Activated T-helper 1 cell treated with anti-CD3 and anti-CD28 coated beads, Interleukin-12 subunit alpha, Interleukin-12 subunit beta, Interleukin-2, Interleukin-4 antibody, amounts not matched to agents 30 ng/mL and 10 ng/mL and 1 ng/mL, durations not matched to agents 14 hours and 24 hours and 36 hours (primary cell): ENCODE measurements around the gene NAP1L5. TPM values are rescaled to one million over a fixed set of nuclear protein-coding genes. Genes with fewer than 3 reads are reported as not detected.
A peak's percentile ranks its signal among the peaks of the same experiment; 100 is the strongest.

Source experiments
- DNase-seq: peaks from one replicate; pipeline ENCODE4 v3.0.0; 2021; ENCODE audit warnings: low spot score
- H3K27ac Mint-ChIP-seq: one replicate; pipeline ENCODE4 v1.8.0; 2021; ENCODE audit warnings: mild to moderate bottlenecking, mixed read lengths
- H3K27me3 Mint-ChIP-seq: one replicate; pipeline ENCODE4 v1.8.0; 2022; ENCODE audit warnings: mild to moderate bottlenecking, moderate library complexity, mixed read lengths; ENCODE audit not compliant: insufficient read depth
- H3K36me3 Mint-ChIP-seq: one replicate; pipeline ENCODE4 v1.8.0; 2021; ENCODE audit warnings: low read depth, mixed read lengths
- H3K4me1 Mint-ChIP-seq: one replicate; pipeline ENCODE4 v1.8.0; 2021; ENCODE audit warnings: low read depth, mixed read lengths
- H3K4me3 Mint-ChIP-seq: one replicate; pipeline ENCODE4 v1.8.0; 2021; ENCODE audit warnings: mild to moderate bottlenecking, moderate library complexity, mixed read lengths
- H3K9me3 Mint-ChIP-seq: one replicate; pipeline ENCODE4 v1.8.0; 2021; ENCODE audit warnings: mixed read lengths
- intact Hi-C: fragments of 100-400 bp; cut with micrococcal nuclease; formaldehyde crosslinking; loops from one replicate; pipeline ENCODE4 v1.15.1; 2024
- total RNA-seq: library from RNA; stranded (reverse); gene quantifications from 2 replicates; pipeline ENCODE4 v1.2.3, GENCODE V29; 2022

The NAP1L5 gene, protein sequence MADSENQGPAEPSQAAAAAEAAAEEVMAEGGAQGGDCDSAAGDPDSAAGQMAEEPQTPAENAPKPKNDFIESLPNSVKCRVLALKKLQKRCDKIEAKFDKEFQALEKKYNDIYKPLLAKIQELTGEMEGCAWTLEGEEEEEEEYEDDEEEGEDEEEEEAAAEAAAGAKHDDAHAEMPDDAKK
- total RNA-seq: 5.5 and 6.1 TPM in 2 replicates

DNA sequence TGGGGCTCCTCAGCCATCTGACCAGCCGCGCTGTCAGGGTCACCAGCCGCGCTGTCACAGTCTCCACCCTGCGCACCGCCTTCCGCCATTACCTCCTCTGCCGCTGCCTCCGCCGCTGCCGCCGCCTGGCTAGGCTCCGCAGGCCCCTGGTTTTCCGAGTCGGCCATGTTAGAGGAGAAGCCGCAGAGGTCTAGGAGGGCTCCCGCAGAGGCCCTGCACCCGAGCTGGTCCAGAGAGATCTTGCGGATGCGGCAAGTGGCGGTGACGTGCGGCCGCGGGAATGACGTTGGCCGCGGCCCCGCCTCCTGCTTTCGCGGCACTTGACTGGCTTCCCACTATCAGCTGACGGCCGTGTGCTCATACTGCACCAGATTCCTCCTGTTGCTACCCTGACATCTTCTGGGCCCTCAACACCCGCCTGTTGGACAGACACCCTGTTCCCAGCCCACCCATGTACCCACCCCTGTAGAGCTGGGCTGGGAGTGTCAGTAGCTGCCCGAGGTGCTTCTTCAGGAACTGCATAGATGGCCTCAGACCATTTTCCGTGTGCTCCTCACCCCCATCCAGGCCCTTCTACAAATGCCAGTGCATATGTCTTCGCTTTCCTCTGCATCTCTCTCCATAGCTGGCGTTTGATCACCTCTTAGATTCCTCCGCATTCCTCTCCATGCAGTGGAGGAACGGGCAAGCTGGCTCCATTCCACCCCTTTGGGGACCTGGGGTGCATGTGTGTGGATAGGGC is at the start of gene NAP1L5:
NAP1L5 (minus strand) TSS at position 242 of the 742 bp plus-strand sequence; CDS start at position 167, 75 bp downstream.
- Mint-ChIP-seq H3K4me3 (peak within 1 kb of the TSS; percentile 88), H3K4me1 (no peaks in the 10 kb centered on the region), H3K36me3 (peaks cover 6% of the 10 kb centered on the region), H3K27me3 (peaks cover 2% of the 10 kb centered on the region), H3K9me3 (no peaks in the 10 kb centered on the region), H3K27ac (peak within 1 kb of the TSS; percentile 83)
- DNase-seq: peak; percentile 61
- intact Hi-C loops: loop anchor here (1.0 to 5.0 kb wide), 5 partner anchors 95 to 414 kb away; partner anchors contain the start of gene TIGD2

DNA sequence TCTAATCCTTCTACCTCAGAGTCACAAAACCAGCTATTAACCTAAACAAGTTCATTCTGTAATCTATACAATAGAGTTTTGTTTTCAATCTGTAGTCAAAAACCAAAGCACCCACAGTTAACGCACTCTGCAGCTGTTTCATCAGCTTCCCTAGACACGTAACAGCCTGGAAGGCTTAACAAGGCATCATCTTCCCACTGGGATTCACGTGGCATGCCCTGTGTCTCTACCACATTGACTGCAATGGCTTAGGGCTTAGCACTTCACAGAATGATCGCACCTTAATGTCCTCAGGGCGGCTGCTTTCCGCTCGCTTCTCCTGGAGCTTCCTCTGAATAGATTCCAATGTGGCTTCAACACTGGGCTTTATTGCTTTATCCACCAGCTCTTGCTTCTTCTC is 49.7 kb upstream of the NAP1L5 start:
- no peak overlapping the region for H3K4me3 Mint-ChIP-seq
- peaks cover 2% of the 10 kb centered on the region for H3K27me3 Mint-ChIP-seq
- intact Hi-C loops: no loop called here
- DNase-seq: no peak
- no peaks in the 10 kb centered on the region for H3K9me3 Mint-ChIP-seq
- H3K36me3 Mint-ChIP-seq: peaks cover 37% of the 10 kb centered on the region
- H3K4me1 Mint-ChIP-seq: no peaks in the 10 kb centered on the region
- no peak overlapping the region for H3K27ac Mint-ChIP-seq

DNA sequence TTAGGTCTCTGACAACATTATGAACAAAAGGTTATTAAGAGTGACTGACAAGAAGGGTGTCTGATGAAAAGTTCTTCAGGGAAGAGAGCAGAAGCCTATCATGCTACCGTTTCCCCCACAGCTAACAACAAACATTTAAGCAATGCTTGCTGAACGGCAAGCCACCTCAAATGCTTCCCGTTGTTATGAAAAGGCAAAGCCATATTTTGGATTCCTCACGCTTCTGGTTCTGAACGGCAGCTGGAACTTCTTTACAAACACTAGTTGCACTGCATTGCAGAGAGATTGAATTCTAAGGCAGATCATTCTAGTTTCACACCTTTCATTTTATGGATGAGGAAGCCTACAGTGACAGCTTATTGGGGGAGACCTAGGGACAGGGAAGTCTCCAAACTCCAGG is 48.6 kb upstream of the NAP1L5 start:
- H3K27me3 Mint-ChIP-seq: no peaks in the 10 kb centered on the region
- H3K27ac Mint-ChIP-seq: no peak overlapping the region
- H3K4me1 Mint-ChIP-seq: no peaks in the 10 kb centered on the region
- H3K9me3 Mint-ChIP-seq: no peaks in the 10 kb centered on the region
- DNase-seq: no peak
- H3K4me3 Mint-ChIP-seq: no peak overlapping the region
- peaks cover 36% of the 10 kb centered on the region for H3K36me3 Mint-ChIP-seq
- intact Hi-C loops: no loop called here

DNA sequence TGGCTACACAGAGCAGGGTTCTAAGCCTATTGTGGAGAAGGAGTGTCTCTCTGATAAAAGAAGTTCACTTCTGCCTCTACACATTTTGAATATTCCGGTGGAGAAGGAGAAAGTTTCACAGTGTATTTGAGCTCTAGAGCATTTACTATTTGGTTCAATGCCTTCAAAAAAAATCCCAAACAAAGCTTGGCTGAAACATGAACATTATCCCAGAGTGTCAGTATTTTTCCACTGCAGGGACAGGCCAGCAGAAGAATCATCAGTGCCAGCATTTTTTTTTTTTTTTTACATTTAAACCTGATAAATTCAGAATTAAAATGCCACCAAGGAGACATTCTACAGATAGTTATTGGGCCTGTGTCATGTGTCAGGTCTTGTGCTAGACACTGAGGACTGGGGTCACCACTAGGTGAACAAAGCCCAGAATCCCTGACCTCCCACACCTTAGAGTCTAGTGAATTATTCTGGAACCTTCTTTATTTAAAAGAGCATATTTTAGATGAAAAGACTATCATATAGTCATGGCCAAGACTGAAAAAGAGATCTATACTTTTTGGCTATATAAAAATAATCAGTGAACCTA is 48.0 kb upstream of the NAP1L5 start:
- no peaks in the 10 kb centered on the region for H3K4me1 Mint-ChIP-seq
- peaks cover 36% of the 10 kb centered on the region for H3K36me3 Mint-ChIP-seq
- H3K27me3 Mint-ChIP-seq: no peaks in the 10 kb centered on the region
- no peaks in the 10 kb centered on the region for H3K9me3 Mint-ChIP-seq
- H3K4me3 Mint-ChIP-seq: no peak overlapping the region
- H3K27ac Mint-ChIP-seq: no peak overlapping the region
- DNase-seq: no peak
- intact Hi-C loops: no loop called here

DNA sequence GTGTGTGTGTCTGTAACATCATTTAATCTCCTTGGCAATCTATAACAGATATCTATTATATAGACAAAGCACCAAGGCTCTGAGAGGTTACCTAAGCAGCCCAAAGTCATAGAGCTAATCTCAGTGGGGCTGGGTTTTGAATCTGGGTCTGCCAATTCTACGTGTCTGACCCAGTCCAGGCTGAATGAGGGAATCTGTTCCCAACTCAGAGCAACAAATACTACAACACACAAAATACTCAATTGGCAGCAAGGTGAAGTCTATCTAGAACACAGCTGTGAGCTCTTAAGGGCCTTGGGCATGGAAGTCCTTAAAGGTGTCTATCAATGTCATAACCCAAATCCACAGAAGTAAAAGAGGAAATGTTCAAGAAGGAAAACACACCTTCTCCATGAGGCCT is 47.5 kb upstream of the NAP1L5 start:
- peaks cover 33% of the 10 kb centered on the region for H3K36me3 Mint-ChIP-seq
- H3K4me3 Mint-ChIP-seq: no peak overlapping the region
- no peaks in the 10 kb centered on the region for H3K27me3 Mint-ChIP-seq
- no peak overlapping the region for H3K27ac Mint-ChIP-seq
- intact Hi-C loops: no loop called here
- no peaks in the 10 kb centered on the region for H3K9me3 Mint-ChIP-seq
- no peak for DNase-seq
- H3K4me1 Mint-ChIP-seq: no peaks in the 10 kb centered on the region

DNA sequence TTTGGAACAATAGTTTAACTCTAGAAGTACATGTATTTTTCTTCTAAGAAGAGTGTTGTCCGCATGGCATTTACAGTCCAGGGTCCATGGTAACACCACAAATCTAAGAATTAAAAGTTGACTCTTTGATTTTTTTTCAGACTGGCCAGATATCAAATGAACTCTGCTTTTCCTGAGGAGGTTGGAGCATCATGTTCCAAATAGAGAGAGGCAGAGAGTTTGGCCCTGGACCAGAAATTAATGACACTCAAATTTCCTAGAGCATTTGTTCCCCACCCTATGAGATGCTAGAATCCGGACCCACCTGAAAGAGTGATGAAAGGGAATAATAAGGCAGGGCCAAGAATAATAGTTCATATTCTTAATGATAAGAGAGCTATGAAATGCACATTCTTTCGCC is 47.0 kb upstream of the NAP1L5 start:
- Mint-ChIP-seq H3K4me1 (no peaks in the 10 kb centered on the region), H3K27ac (no peak overlapping the region), H3K36me3 (peaks cover 29% of the 10 kb centered on the region), H3K4me3 (no peak overlapping the region), H3K9me3 (no peaks in the 10 kb centered on the region), H3K27me3 (no peaks in the 10 kb centered on the region)
- DNase-seq: no peak
- intact Hi-C loops: no loop called here

DNA sequence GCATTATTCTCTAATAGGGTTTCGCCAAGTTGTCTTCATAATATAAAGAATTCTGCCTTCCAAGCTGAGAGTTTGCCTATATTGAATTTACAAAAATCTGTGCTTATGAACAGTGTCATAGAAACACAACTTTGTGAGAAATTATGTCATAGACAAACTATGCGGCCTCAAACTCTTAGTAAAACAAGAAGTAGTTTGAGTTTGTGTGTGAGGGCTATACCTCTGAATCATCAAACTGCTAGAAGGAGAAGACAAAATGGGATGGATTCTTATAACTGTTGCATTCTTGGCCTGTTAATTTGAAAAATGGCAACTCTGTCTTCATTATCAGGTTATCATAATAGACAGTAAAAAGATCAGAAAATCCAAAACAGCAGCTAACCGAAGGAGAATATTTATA is 46.1 kb upstream of the NAP1L5 start:
- Mint-ChIP-seq H3K36me3 (peaks cover 24% of the 10 kb centered on the region), H3K9me3 (no peaks in the 10 kb centered on the region), H3K4me1 (no peaks in the 10 kb centered on the region), H3K27ac (no peak overlapping the region), H3K4me3 (no peak overlapping the region), H3K27me3 (no peaks in the 10 kb centered on the region)
- intact Hi-C loops: no loop called here
- no peak for DNase-seq

DNA sequence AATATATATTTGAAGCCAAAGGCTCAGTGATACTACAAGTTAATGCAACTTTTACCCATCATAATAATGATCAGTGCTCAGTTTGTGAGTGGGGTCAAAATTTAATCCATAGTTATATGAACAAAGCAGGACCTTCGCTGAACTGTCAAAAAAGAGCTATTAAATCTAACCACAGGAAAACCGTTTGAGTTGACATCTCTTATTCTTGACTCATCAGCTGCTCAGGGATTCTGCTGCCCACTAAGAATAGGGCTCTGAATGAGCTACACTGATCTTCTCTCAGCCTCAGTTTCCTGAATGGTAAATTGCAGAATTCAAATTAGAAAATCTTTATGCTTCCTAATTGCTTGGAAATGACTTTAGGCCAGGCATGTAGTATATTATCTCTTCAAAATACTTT is 44.9 kb upstream of the NAP1L5 start:
- Mint-ChIP-seq H3K27ac (no peak overlapping the region), H3K4me3 (no peak overlapping the region), H3K27me3 (no peaks in the 10 kb centered on the region), H3K9me3 (no peaks in the 10 kb centered on the region), H3K4me1 (peaks cover 4% of the 10 kb centered on the region), H3K36me3 (peaks cover 22% of the 10 kb centered on the region)
- intact Hi-C loops: no loop called here
- no peak for DNase-seq

DNA sequence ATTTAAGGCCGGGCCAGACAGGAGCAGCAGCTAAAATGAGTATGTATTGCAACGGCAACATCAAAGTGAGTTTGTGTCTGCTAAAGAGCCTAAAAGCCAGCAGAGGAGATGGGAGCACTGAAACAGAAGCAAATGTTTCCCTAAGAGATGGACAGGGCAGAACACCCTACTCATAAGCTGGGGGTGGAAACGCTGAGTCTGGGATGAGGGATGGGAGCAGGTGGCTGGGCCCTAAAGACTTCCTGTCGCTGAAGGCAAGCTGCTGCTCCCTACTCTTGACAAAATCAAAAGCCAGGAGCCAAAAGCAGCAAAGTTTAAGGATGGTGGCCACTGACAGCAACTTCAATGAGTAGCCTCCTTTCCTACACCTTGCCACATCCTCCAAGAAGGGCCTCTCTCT is 40.6 kb upstream of the NAP1L5 start:
- no peak for DNase-seq
- Mint-ChIP-seq H3K4me3 (no peak overlapping the region), H3K9me3 (no peaks in the 10 kb centered on the region), H3K4me1 (peaks cover 7% of the 10 kb centered on the region), H3K27me3 (no peaks in the 10 kb centered on the region), H3K27ac (no peak overlapping the region), H3K36me3 (peaks cover 6% of the 10 kb centered on the region)
- intact Hi-C loops: no loop called here

DNA sequence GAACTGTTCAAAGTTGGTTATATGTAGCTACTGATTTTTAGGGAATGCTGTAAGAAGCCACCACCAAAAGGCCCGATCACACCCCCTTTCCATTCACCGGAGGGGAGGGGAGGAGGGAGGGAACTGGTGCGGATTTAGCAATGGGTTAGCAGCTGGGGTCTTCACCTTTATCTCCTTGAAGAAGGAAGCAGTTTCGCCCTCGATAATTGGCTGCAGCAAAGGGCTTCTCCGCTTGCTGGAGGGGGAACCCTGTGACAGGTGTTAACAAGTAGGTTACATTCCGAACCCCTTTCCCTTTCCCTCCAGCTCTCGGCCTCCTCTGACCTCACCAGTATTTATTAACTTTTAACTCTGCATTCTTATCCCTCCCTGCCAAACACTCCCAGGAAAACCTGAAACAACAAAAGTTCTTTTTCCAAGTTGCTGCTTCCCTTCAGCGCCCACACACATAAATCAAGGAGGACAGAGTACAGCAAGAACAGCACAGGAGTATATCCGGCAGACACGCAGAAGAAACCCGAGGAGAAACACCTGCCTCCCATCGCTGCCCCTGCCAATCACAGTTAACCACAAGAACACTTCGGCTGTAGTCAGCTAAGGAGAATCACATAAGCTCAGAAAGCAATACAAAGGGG is 39.8 kb upstream of the NAP1L5 start:
- no peak for DNase-seq
- Mint-ChIP-seq H3K9me3 (no peaks in the 10 kb centered on the region), H3K27me3 (no peaks in the 10 kb centered on the region), H3K4me1 (peaks cover 7% of the 10 kb centered on the region), H3K36me3 (peaks cover 6% of the 10 kb centered on the region), H3K4me3 (no peak overlapping the region), H3K27ac (no peak overlapping the region)
- intact Hi-C loops: no loop called here

DNA sequence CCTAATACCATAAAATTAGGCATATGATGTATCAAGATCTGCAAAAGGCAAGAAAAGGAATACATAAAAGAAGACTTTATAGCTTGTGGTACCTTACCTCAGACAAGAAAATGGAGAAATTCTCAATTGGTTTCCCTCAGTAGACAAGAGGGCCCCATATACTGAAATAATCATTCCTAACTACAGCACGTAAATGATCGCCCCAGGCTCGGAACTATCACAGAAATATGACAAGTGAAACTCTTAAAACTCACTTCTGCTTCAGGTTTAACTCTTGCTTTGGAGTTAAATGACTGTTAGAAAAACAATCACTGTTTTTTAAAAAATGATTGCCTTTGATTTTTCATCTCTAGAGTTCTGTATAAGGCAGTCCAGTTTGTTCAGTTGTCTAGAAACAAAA is 38.6 kb upstream of the NAP1L5 start:
- Mint-ChIP-seq H3K27me3 (no peaks in the 10 kb centered on the region), H3K27ac (no peak overlapping the region), H3K4me3 (no peak overlapping the region), H3K36me3 (peaks cover 10% of the 10 kb centered on the region), H3K9me3 (no peaks in the 10 kb centered on the region), H3K4me1 (peaks cover 7% of the 10 kb centered on the region)
- no peak for DNase-seq
- intact Hi-C loops: no loop called here

DNA sequence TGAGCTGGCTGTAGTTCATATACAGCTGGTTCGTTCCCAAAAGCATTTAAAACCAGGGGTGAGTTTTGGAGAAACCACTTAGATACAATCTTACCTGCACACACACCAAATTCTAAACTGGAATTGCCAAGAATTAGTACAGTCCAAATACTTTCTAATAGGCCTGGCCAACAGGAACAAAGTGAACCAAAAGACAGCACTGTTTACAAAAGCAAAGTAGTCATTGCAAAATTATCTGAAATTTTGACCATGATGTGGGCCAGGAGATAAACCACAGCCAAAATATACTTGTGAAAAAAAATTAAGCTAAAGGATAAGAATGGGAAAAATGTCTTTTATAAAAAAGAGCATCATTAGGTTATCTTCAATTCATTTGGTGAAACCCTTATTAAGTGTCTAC is 37.9 kb upstream of the NAP1L5 start:
- Mint-ChIP-seq H3K9me3 (no peaks in the 10 kb centered on the region), H3K4me1 (peaks cover 7% of the 10 kb centered on the region), H3K27ac (no peak overlapping the region), H3K27me3 (no peaks in the 10 kb centered on the region), H3K4me3 (no peak overlapping the region), H3K36me3 (peaks cover 13% of the 10 kb centered on the region)
- no peak for DNase-seq
- intact Hi-C loops: no loop called here

DNA sequence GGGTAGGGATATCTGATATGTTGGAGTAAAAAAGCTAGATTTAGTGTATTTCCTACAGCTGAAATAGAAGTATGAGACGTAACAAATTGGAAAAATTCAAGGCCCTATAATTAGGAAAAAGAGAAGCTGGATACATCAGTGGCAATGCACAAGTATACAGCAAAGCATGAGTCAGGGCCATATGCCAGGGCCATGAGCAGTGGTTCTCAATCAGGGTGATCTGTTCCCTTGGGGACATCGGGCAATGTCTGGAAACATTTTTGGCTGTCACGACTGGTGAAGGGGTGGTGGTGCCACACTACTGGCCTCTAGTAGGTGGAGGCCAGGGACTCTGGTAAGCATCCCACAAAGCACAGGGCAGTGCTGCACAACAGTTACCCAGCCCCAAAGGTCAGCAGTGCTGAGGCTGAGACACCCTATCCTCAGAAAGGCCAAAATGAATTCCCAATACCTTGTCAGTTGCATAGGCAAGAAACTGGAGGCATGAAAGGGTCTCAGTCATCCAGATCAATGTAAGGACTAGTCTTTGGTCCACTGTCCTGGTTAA is 36.8 kb upstream of the NAP1L5 start:
- Mint-ChIP-seq H3K36me3 (peaks cover 13% of the 10 kb centered on the region), H3K27me3 (no peaks in the 10 kb centered on the region), H3K4me3 (no peak overlapping the region), H3K4me1 (peaks cover 7% of the 10 kb centered on the region), H3K27ac (no peak overlapping the region), H3K9me3 (no peaks in the 10 kb centered on the region)
- intact Hi-C loops: no loop called here
- DNase-seq: no peak
